ENCODE measurements around the gene SLC29A3. TPM values are rescaled to one million over a fixed set of nuclear protein-coding genes. Genes with fewer than 3 reads are reported as not detected.

The SLC29A3 gene
- total RNA-seq, 1 experiment from 2014 or later, result 4.4 TPM

DNA sequence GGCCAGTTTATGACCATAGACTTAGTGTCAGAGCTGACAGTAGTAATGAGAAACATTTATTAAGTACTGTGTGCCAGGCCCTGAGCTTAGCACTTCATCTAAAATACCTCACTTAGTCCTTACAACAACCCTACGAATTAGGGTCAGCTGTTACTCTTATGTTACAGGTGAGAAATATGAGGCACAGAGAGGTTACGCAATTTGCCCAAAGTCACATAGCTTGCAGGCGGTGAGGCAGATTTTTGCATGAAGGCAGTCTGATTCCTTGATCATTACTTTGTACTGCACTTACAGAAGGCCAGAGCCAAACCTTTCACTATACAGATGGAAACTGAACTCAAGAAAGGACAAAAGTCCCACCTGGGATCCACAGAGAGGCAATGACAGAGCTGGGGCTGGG is 87.8 kb downstream of the SLC29A3 start:
- POLR2A ChIA-PET (ENCODE audit: unreplicated experiment), result no interaction called here
- Histone ChIP-seq H3K9me3 (ENCODE audit: low read length) (no peaks in the 10 kb centered on the region), H3K79me2 (ENCODE audit: low read length) (no peaks in the 10 kb centered on the region), H3K27ac (ENCODE audit: low read length) (no peak overlapping the region), H3K36me3 (ENCODE audit: low read depth, low read length) (no peaks in the 10 kb centered on the region), H3K4me3 (ENCODE audit: low read length) (no peak overlapping the region), H3K4me2 (ENCODE audit: low read length) (no peak overlapping the region), H4K20me1 (ENCODE audit: low read length) (no peaks in the 10 kb centered on the region), H3K27me3 (ENCODE audit: low read length) (peaks cover 12% of the 10 kb centered on the region), H3K9ac (ENCODE audit: low read length) (no peak overlapping the region), H3F3A (ENCODE audit: low read length, unreplicated experiment) (no peaks in the 10 kb centered on the region), H2AFZ (ENCODE audit: low read length) (no peak overlapping the region), H3K9me2 (replicated peaks; ENCODE audit: low read length) (no peaks in the 10 kb centered on the region), H3K4me1 (ENCODE audit: insufficient read depth, low read length) (no peaks in the 10 kb centered on the region)
- BruUV-seq (replicated peaks), result no TSS peak
- ATAC-seq (no peak), DNase-seq (no peak)
- TF ChIP-seq EZH2 (IDR thresholded peaks at IDR 0.05; ENCODE audit: low read length, unreplicated experiment), result no peak
- TF ChIP-seq, protein P1, sequence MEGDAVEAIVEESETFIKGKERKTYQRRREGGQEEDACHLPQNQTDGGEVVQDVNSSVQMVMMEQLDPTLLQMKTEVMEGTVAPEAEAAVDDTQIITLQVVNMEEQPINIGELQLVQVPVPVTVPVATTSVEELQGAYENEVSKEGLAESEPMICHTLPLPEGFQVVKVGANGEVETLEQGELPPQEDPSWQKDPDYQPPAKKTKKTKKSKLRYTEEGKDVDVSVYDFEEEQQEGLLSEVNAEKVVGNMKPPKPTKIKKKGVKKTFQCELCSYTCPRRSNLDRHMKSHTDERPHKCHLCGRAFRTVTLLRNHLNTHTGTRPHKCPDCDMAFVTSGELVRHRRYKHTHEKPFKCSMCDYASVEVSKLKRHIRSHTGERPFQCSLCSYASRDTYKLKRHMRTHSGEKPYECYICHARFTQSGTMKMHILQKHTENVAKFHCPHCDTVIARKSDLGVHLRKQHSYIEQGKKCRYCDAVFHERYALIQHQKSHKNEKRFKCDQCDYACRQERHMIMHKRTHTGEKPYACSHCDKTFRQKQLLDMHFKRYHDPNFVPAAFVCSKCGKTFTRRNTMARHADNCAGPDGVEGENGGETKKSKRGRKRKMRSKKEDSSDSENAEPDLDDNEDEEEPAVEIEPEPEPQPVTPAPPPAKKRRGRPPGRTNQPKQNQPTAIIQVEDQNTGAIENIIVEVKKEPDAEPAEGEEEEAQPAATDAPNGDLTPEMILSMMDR (conservative IDR thresholded peaks at IDR 0.05; ENCODE audit: low read depth, low read length), result no peak
- no peak for TF ChIP-seq EZH2phosphoT487 (IDR thresholded peaks at IDR 0.05; ENCODE audit: borderline replicate concordance, low read length)
- CTCF ChIA-PET, result no interaction called here
- intact Hi-C loops (cut with micrococcal nuclease), result no loop called here

DNA sequence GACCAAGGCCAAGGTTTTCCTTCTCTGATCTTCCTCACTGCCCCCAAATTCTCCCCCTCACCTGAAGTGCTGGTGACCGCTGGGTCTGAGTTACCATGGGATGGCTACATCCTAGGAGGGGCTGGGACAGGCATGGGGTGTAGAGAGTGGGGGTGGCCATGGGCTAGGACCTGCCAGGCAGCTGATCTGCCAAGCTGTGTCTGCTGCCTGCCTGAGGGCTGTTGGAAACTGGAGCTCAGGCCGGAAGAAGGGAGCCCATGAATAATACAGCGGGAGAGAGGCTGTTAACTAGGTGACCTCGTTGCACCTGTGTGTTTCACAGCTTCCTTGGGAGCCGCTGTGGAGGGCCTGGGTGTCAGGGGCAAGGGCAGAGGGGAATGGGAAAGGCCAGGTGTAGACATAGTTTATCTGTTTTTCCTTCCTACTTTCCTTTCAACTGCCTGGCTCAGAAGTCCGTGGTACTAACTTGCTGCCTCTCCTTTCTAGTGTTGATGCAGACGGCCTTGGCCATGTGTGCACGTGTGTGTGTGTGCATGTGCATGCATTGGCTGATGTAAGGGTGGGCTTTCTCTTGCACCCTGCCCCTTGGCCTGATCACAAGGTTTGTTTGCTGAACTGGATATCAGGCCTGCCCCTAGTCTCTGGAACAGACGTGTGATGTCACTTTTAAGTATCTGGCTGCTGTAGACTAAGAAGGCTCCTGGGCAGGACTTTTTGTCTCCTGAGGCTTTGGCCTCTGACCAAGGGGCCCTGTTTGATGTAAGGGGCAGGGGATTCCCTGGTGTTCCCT is 89.6 kb downstream of the SLC29A3 start:
- no peaks in the 10 kb centered on the region for H3K9me2 ChIP-seq (replicated peaks; ENCODE audit: low read length)
- ATAC-seq (no peak), DNase-seq (no peak)
- H3K27me3 ChIP-seq (ENCODE audit: low read length), result peaks cover 12% of the 10 kb centered on the region
- no peaks in the 10 kb centered on the region for H3K9me3 ChIP-seq (ENCODE audit: low read length)
- H3K27ac ChIP-seq (ENCODE audit: low read length), result no peak overlapping the region
- intact Hi-C loops (cut with micrococcal nuclease), result no loop called here
- H3K4me2 ChIP-seq (ENCODE audit: low read length), result no peak overlapping the region
- TF ChIP-seq EZH2phosphoT487 (IDR thresholded peaks at IDR 0.05; ENCODE audit: borderline replicate concordance, low read length) (no peak), EZH2 (IDR thresholded peaks at IDR 0.05; ENCODE audit: low read length, unreplicated experiment) (no peak)
- TF ChIP-seq, protein P1 (conservative IDR thresholded peaks at IDR 0.05; ENCODE audit: low read depth, low read length), result no peak
- H3K4me1 ChIP-seq (ENCODE audit: insufficient read depth, low read length), result no peaks in the 10 kb centered on the region
- no peaks in the 10 kb centered on the region for H3F3A ChIP-seq (ENCODE audit: low read length, unreplicated experiment)
- POLR2A ChIA-PET (ENCODE audit: unreplicated experiment), result no interaction called here
- no peaks in the 10 kb centered on the region for H3K79me2 ChIP-seq (ENCODE audit: low read length)
- H3K4me3 ChIP-seq (ENCODE audit: low read length), result no peak overlapping the region
- H3K36me3 ChIP-seq (ENCODE audit: low read depth, low read length), result no peaks in the 10 kb centered on the region
- CTCF ChIA-PET, result no interaction called here
- H3K9ac ChIP-seq (ENCODE audit: low read length), result no peak overlapping the region
- no peaks in the 10 kb centered on the region for H4K20me1 ChIP-seq (ENCODE audit: low read length)
- BruUV-seq (replicated peaks), result no TSS peak
- H2AFZ ChIP-seq (ENCODE audit: low read length), result no peak overlapping the region

DNA sequence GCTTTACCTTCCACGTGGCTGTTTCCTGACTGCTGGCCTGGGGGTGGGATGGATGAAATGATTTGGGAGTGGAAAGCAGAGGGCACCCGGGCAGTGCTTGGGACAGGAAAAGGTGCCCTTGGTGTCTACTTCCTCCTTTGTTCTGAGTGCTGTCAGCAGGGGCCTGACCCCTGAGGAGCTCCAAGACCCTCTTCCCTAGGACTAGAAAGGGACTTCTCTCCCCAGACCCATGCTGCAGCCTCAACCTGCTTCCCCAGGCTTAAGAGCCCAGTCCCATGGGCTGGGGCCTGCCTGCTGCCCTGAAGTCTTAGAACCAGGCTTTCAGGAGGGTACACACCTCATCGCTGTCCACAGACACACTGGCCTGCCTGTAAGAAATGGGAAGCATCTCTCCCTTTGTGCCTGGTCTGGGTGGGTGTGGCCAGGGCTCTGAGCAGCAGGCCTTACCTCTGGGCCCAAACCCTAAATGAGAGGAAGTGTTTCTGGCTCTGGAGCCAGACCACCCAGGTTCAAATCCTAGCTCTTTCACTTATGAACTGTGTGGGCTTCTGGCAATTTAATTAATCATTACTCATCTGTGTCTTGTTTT is 90.6 kb downstream of the SLC29A3 start:
- CTCF ChIA-PET, result no interaction called here
- no TSS peak for BruUV-seq (replicated peaks)
- no peak for ATAC-seq

More for the DNA sequence above, 90.6 kb downstream of the SLC29A3 start:
- intact Hi-C loops (cut with micrococcal nuclease), result no loop called here
- no peaks in the 10 kb centered on the region for H3K79me2 ChIP-seq (ENCODE audit: low read length)
- H2AFZ ChIP-seq (ENCODE audit: low read length), result no peak overlapping the region
- POLR2A ChIA-PET (ENCODE audit: unreplicated experiment), result no interaction called here
- no peaks in the 10 kb centered on the region for H3K4me1 ChIP-seq (ENCODE audit: insufficient read depth, low read length)
- H3K36me3 ChIP-seq (ENCODE audit: low read depth, low read length), result no peaks in the 10 kb centered on the region
- no peaks in the 10 kb centered on the region for H3K9me2 ChIP-seq (replicated peaks; ENCODE audit: low read length)
- TF ChIP-seq EZH2 (IDR thresholded peaks at IDR 0.05; ENCODE audit: low read length, unreplicated experiment), result no peak
- TF ChIP-seq, protein P1 (conservative IDR thresholded peaks at IDR 0.05; ENCODE audit: low read depth, low read length), result no peak
- no peak for TF ChIP-seq EZH2phosphoT487 (IDR thresholded peaks at IDR 0.05; ENCODE audit: borderline replicate concordance, low read length)
- no peak overlapping the region for H3K9ac ChIP-seq (ENCODE audit: low read length)
- DNase-seq, result no peak
- 0 out of 2 replicates have a peak, but pooled peaks cover 13% of the 10 kb centered on the region for H3K27me3 ChIP-seq (ENCODE audit: low read length)
- no peaks in the 10 kb centered on the region for H3K9me3 ChIP-seq (ENCODE audit: low read length)
- H3K4me3 ChIP-seq (ENCODE audit: low read length), result no peak overlapping the region
- H3F3A ChIP-seq (ENCODE audit: low read length, unreplicated experiment), result no peaks in the 10 kb centered on the region
- no peak overlapping the region for H3K4me2 ChIP-seq (ENCODE audit: low read length)
- H3K27ac ChIP-seq (ENCODE audit: low read length), result no peak overlapping the region
- H4K20me1 ChIP-seq (ENCODE audit: low read length), result no peaks in the 10 kb centered on the region
